ENCODE results near the gene PDCD7.

- no peak for TF ChIP-seq CTCF (IDR thresholded peaks at IDR 0.05)
- TF ChIP-seq POLR2A (IDR thresholded peaks at IDR 0.05) = no peak
These were observed 32.3 kb upstream of the PDCD7 start for GRCh38 chr15:65165875-65166274.
